ENCODE measurements around the gene OR51B4. TPM values are rescaled to one million over a fixed set of nuclear protein-coding genes. Genes with fewer than 3 reads are reported as not detected.

The OR51B4 gene
- total and polyA plus RNA-seq, 2 experiments from 2014 or later, result not detected

DNA sequence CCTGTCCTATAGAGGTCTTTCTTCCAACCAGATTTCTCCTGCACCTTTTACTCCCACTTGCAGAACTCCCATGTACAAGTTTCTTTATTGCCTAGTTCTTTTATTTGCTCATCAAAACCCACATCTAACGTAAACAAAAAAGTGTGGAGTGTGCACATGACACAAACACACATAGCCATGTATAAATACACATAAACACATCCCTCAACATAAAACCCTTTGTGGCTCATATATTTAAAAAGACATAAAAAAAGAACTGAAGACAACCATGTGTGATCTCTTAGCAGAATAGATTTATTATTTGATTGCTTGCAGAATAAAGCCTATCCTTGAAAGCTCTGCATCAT, 48.9 kb downstream of the OR51B4 start:
- H3K9ac ChIP-seq, result no peak overlapping the region
- TF ChIP-seq EZH2 (IDR thresholded peaks at IDR 0.05; ENCODE audit: insufficient read depth, poor library complexity, severe bottlenecking), result no peak
- TF ChIP-seq EZH2phosphoT487 (IDR thresholded peaks at IDR 0.05; ENCODE audit: insufficient read depth, low read depth), result no peak
- no peaks in the 10 kb centered on the region for H3K9me2 ChIP-seq (ENCODE audit: insufficient read depth)
- no peak overlapping the region for H3K27ac ChIP-seq
- H3K9me3 ChIP-seq (ENCODE audit: low read depth), result no peaks in the 10 kb centered on the region
- no peaks in the 10 kb centered on the region for H3K36me3 ChIP-seq (ENCODE audit: low read depth)
- H3K27me3 ChIP-seq (replicated peaks; ENCODE audit: insufficient read depth), result no peaks in the 10 kb centered on the region
- no peak overlapping the region for H3K4me2 ChIP-seq (ENCODE audit: unreplicated experiment)
- H3K4me3 ChIP-seq, result no peak overlapping the region
- no peaks in the 10 kb centered on the region for H4K20me1 ChIP-seq (ENCODE audit: insufficient read depth)
- no peaks in the 10 kb centered on the region for H3K79me2 ChIP-seq (ENCODE audit: insufficient read depth)
- in situ Hi-C loops (cut with MboI), result no loop called here
- H2AFZ ChIP-seq, result no peak overlapping the region
- whole genome bisulfite sequencing, 2 experiments (ENCODE audit: low coverage in 1 of 2, low lambda C conversion rate in 2 of 2, missing lambda C conversion rate in 2 of 2), result 10 to 16% methylated on average over 1 of the region's 1 CpG
- no peaks in the 10 kb centered on the region for H3K4me1 ChIP-seq (ENCODE audit: insufficient read depth)
- H3F3A ChIP-seq (ENCODE audit: insufficient read depth), result no peaks in the 10 kb centered on the region
- no peak for DNase-seq

DNA sequence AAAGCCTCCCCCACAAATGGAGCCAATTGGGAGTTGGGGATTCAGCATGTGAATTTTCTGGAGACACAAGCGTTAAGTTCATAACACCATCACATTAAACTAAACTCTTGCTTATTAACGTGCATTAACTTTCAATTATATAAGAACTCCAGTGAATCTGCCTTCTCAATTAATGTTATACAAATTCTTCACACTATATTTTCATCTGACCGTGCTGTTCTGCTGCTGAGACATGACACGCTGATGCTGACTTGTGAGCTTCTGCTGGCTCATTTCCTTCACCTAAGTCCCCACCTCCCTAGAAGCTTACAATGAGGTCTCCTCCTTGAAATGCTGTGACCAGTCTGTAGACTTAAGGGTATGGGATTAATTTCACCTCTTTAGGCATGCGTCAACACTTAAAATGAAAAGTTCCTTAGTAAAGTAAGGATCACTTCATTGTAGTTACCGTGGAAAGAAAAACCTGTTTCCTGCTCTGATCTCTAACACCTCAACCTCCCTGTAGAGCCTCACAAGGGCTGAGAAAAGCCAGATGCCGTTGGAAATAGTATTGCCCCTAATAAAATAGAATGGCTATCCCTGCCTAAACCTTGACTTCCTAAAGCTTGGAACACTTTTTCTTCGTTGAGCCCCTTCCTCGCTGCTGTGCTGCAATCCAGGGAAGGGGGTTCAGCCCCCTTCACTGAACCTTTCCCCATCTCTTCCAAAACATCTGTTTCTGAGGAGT, 49.4 kb downstream of the OR51B4 start:
- no peaks in the 10 kb centered on the region for H3F3A ChIP-seq (ENCODE audit: insufficient read depth)
- H3K27me3 ChIP-seq (replicated peaks; ENCODE audit: insufficient read depth), result no peaks in the 10 kb centered on the region
- no peak for TF ChIP-seq EZH2phosphoT487 (IDR thresholded peaks at IDR 0.05; ENCODE audit: insufficient read depth, low read depth)
- TF ChIP-seq EZH2 (IDR thresholded peaks at IDR 0.05; ENCODE audit: insufficient read depth, poor library complexity, severe bottlenecking), result no peak
- WGBS, 2 experiments (ENCODE audit: low coverage in 1 of 2, low lambda C conversion rate in 2 of 2, missing lambda C conversion rate in 2 of 2), result 11 to 14% methylated on average over 9 of the region's 9 CpGs
- H3K9me2 ChIP-seq (ENCODE audit: insufficient read depth), result no peaks in the 10 kb centered on the region
- H4K20me1 ChIP-seq (ENCODE audit: insufficient read depth), result no peaks in the 10 kb centered on the region
- no peaks in the 10 kb centered on the region for H3K36me3 ChIP-seq (ENCODE audit: low read depth)
- in situ Hi-C loops (cut with MboI), result no loop called here
- no peak for DNase-seq
- H2AFZ ChIP-seq, result peak overlapping the region; percentile 21; the same call in 1 of the 2 replicates
- no peak overlapping the region for H3K27ac ChIP-seq
- H3K9ac ChIP-seq, result no peak overlapping the region
- H3K9me3 ChIP-seq (ENCODE audit: low read depth), result no peaks in the 10 kb centered on the region
- no peaks in the 10 kb centered on the region for H3K4me1 ChIP-seq (ENCODE audit: insufficient read depth)
- no peaks in the 10 kb centered on the region for H3K79me2 ChIP-seq (ENCODE audit: insufficient read depth)
- H3K4me3 ChIP-seq, result no peak overlapping the region
- H3K4me2 ChIP-seq (ENCODE audit: unreplicated experiment), result no peak overlapping the region

DNA sequence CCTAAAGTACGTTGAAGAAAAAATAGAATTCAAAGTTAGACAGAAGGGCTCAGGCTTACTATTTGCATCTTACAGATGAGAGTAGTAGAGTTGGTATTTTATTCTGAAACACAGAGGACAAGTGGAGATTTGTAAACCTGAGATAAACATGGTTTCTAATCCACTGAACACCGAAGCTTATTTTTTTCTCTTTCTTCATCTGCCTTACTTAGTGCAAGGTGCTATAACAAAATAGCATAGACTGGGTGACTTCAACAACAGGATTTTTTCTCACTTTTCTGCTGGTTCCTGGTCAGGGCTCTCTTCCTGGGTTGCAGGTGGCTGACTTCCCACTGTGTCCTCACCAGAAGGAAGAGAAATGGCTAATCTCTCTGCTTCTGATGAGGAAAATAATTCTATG, 50.0 kb downstream of the OR51B4 start:
- H3K79me2 ChIP-seq (ENCODE audit: insufficient read depth), result no peaks in the 10 kb centered on the region
- 0 out of 2 replicates have a peak overlapping the region, but pooled peaks have one; percentile 21 for H2AFZ ChIP-seq
- no peak overlapping the region for H3K4me2 ChIP-seq (ENCODE audit: unreplicated experiment)
- H3K27ac ChIP-seq, result no peak overlapping the region
- H3K9me2 ChIP-seq (ENCODE audit: insufficient read depth), result no peaks in the 10 kb centered on the region
- H3F3A ChIP-seq (ENCODE audit: insufficient read depth), result no peaks in the 10 kb centered on the region
- TF ChIP-seq EZH2 (IDR thresholded peaks at IDR 0.05; ENCODE audit: insufficient read depth, poor library complexity, severe bottlenecking) (no peak), EZH2phosphoT487 (IDR thresholded peaks at IDR 0.05; ENCODE audit: insufficient read depth, low read depth) (no peak)
- WGBS, 2 experiments (ENCODE audit: low coverage in 1 of 2, low lambda C conversion rate in 2 of 2, missing lambda C conversion rate in 2 of 2), result 23 to 33% methylated on average over 2 of the region's 2 CpGs
- DNase-seq, result no peak
- H3K36me3 ChIP-seq (ENCODE audit: low read depth), result no peaks in the 10 kb centered on the region
- H3K27me3 ChIP-seq (replicated peaks; ENCODE audit: insufficient read depth), result no peaks in the 10 kb centered on the region
- no peak overlapping the region for H3K4me3 ChIP-seq
- no peaks in the 10 kb centered on the region for H3K9me3 ChIP-seq (ENCODE audit: low read depth)
- H4K20me1 ChIP-seq (ENCODE audit: insufficient read depth), result no peaks in the 10 kb centered on the region
- no peak overlapping the region for H3K9ac ChIP-seq
- in situ Hi-C loops (cut with MboI), result no loop called here
- H3K4me1 ChIP-seq (ENCODE audit: insufficient read depth), result no peaks in the 10 kb centered on the region

Other genes starting within 250 kb of the OR51B4 start
- not detected in 2 replicates for gene OR52E2, start 242.3 kb downstream of the OR51B4 start, total RNA-seq (2014; rRNA removed; shearing (Covaris generic))
- gene OR52E2, start 242.3 kb downstream of the OR51B4 start, polyA plus RNA-seq (2016; fragmentation: Nextera tagmentation; extraction: Ambion mirVana), result not detected in 2 replicates
- gene OR52E1, start 232.4 kb downstream of the OR51B4 start, total RNA-seq (2014; rRNA removed; shearing (Covaris generic)), result not detected in 2 replicates
- not detected in 2 replicates for gene OR52E1, start 232.4 kb downstream of the OR51B4 start, polyA plus RNA-seq (2016; fragmentation: Nextera tagmentation; extraction: Ambion mirVana)
- not detected in 2 replicates for gene OR52A5, start 163.6 kb downstream of the OR51B4 start, total RNA-seq (2014; rRNA removed; shearing (Covaris generic))
- not detected in 2 replicates for gene OR52A5, start 163.6 kb downstream of the OR51B4 start, polyA plus RNA-seq (2016; fragmentation: Nextera tagmentation; extraction: Ambion mirVana)
- gene OR52A1, start 147.2 kb downstream of the OR51B4 start, total RNA-seq (2014; rRNA removed; shearing (Covaris generic)), result not detected in 2 replicates
- gene OR52A1, start 147.2 kb downstream of the OR51B4 start, polyA plus RNA-seq (2016; fragmentation: Nextera tagmentation; extraction: Ambion mirVana), result not detected in 2 replicates
- gene OR51V1, start 101.3 kb downstream of the OR51B4 start, total RNA-seq (2014; rRNA removed; shearing (Covaris generic)), result not detected in 2 replicates
- gene OR51V1, start 101.3 kb downstream of the OR51B4 start, polyA plus RNA-seq (2016; fragmentation: Nextera tagmentation; extraction: Ambion mirVana), result not detected in 2 replicates
- gene HBB, start 74.9 kb downstream of the OR51B4 start, total RNA-seq (2014; rRNA removed; shearing (Covaris generic)), result not detected in 2 replicates
- gene HBB, start 74.9 kb downstream of the OR51B4 start, polyA plus RNA-seq (2016; fragmentation: Nextera tagmentation; extraction: Ambion mirVana), result not detected in 2 replicates
- gene HBD, start 67.5 kb downstream of the OR51B4 start, total RNA-seq (2014; rRNA removed; shearing (Covaris generic)), result not detected in 2 replicates
- not detected in 2 replicates for gene HBD, start 67.5 kb downstream of the OR51B4 start, polyA plus RNA-seq (2016; fragmentation: Nextera tagmentation; extraction: Ambion mirVana)
- not detected in 2 replicates for gene HBG1, start 52.1 kb downstream of the OR51B4 start, total RNA-seq (2014; rRNA removed; shearing (Covaris generic))
- not detected in 2 replicates for gene HBG1, start 52.1 kb downstream of the OR51B4 start, polyA plus RNA-seq (2016; fragmentation: Nextera tagmentation; extraction: Ambion mirVana)
- not detected in 2 replicates for gene HBG2, start 47.2 kb downstream of the OR51B4 start, total RNA-seq (2014; rRNA removed; shearing (Covaris generic))
- gene HBG2, start 47.2 kb downstream of the OR51B4 start, polyA plus RNA-seq (2016; fragmentation: Nextera tagmentation; extraction: Ambion mirVana), result not detected in 2 replicates
- gene HBE1, start 32.0 kb downstream of the OR51B4 start, total RNA-seq (2014; rRNA removed; shearing (Covaris generic)), result not detected in 2 replicates
- gene HBE1, start 32.0 kb downstream of the OR51B4 start, polyA plus RNA-seq (2016; fragmentation: Nextera tagmentation; extraction: Ambion mirVana), result not detected in 2 replicates
- not detected in 2 replicates for gene OR51B2, start 22.4 kb upstream of the OR51B4 start, total RNA-seq (2014; rRNA removed; shearing (Covaris generic))
- gene OR51B2, start 22.4 kb upstream of the OR51B4 start, polyA plus RNA-seq (2016; fragmentation: Nextera tagmentation; extraction: Ambion mirVana), result not detected in 2 replicates
- gene OR51B5, start 41.6 kb upstream of the OR51B4 start, total RNA-seq (2014; rRNA removed; shearing (Covaris generic)), result not detected in 2 replicates
- gene OR51B5, start 41.6 kb upstream of the OR51B4 start, polyA plus RNA-seq (2016; fragmentation: Nextera tagmentation; extraction: Ambion mirVana), result not detected in 2 replicates
- not detected in 2 replicates for gene OR51B6, start 49.6 kb upstream of the OR51B4 start, total RNA-seq (2014; rRNA removed; shearing (Covaris generic))
- gene OR51B6, start 49.6 kb upstream of the OR51B4 start, polyA plus RNA-seq (2016; fragmentation: Nextera tagmentation; extraction: Ambion mirVana), result not detected in 2 replicates
- gene OR51M1, start 81.9 kb upstream of the OR51B4 start, total RNA-seq (2014; rRNA removed; shearing (Covaris generic)), result not detected in 2 replicates
- gene OR51M1, start 81.9 kb upstream of the OR51B4 start, polyA plus RNA-seq (2016; fragmentation: Nextera tagmentation; extraction: Ambion mirVana), result not detected in 2 replicates
- not detected in 2 replicates for gene OR51Q1, start 120.2 kb upstream of the OR51B4 start, total RNA-seq (2014; rRNA removed; shearing (Covaris generic))
- not detected in 2 replicates for gene OR51Q1, start 120.2 kb upstream of the OR51B4 start, polyA plus RNA-seq (2016; fragmentation: Nextera tagmentation; extraction: Ambion mirVana)
- gene OR51I1, start 139.6 kb upstream of the OR51B4 start, total RNA-seq (2014; rRNA removed; shearing (Covaris generic)), result not detected in 2 replicates
- not detected in 2 replicates for gene OR51I1, start 139.6 kb upstream of the OR51B4 start, polyA plus RNA-seq (2016; fragmentation: Nextera tagmentation; extraction: Ambion mirVana)
- gene OR51I2, start 147.4 kb upstream of the OR51B4 start, total RNA-seq (2014; rRNA removed; shearing (Covaris generic)), result not detected in 2 replicates
- not detected in 2 replicates for gene OR51I2, start 147.4 kb upstream of the OR51B4 start, polyA plus RNA-seq (2016; fragmentation: Nextera tagmentation; extraction: Ambion mirVana)
- gene OR52D1, start 186.7 kb upstream of the OR51B4 start, total RNA-seq (2014; rRNA removed; shearing (Covaris generic)), result not detected in 2 replicates
- gene OR52D1, start 186.7 kb upstream of the OR51B4 start, polyA plus RNA-seq (2016; fragmentation: Nextera tagmentation; extraction: Ambion mirVana), result not detected in 2 replicates
- gene UBQLN3, start 208.0 kb upstream of the OR51B4 start, total RNA-seq (2014; rRNA removed; shearing (Covaris generic)), result not detected in 2 replicates
- gene UBQLN3, start 208.0 kb upstream of the OR51B4 start, polyA plus RNA-seq (2016; fragmentation: Nextera tagmentation; extraction: Ambion mirVana), result not detected in 2 replicates
- gene UBQLNL, start 214.8 kb upstream of the OR51B4 start, total RNA-seq (2014; rRNA removed; shearing (Covaris generic)), result 0.32 TPM in 1 of 2 replicates, not detected in the other
- 0.20 TPM in 1 of 2 replicates, not detected in the other for gene UBQLNL, start 214.8 kb upstream of the OR51B4 start, polyA plus RNA-seq (2016; fragmentation: Nextera tagmentation; extraction: Ambion mirVana)
- not detected in 2 replicates for gene OR52H1, start 246.6 kb upstream of the OR51B4 start, total RNA-seq (2014; rRNA removed; shearing (Covaris generic))
- not detected in 2 replicates for gene OR52H1, start 246.6 kb upstream of the OR51B4 start, polyA plus RNA-seq (2016; fragmentation: Nextera tagmentation; extraction: Ambion mirVana)

All from GM23248 (cell line).